PC-9 (cell line): ENCODE data around the gene CD44. TPM values are rescaled to one million over a fixed set of nuclear protein-coding genes. Genes with fewer than 3 reads are reported as not detected.

Experiments used
- BruUV-seq: library from RNA; stranded (reverse); fragments of 400-500 nt; replicated peaks from 2 replicates; lab custom pipeline; 2021; lab: Mats Ljungman, UMichigan
- CTCF ChIA-PET: fragments of 300-600 bp; sonication (Branson Sonifier 250); formaldehyde crosslinking; loops from one replicate; lab custom pipeline; 2022; ENCODE audit warnings: antibody characterized with exemption; lab: Charles Lee
- POLR2A ChIA-PET: fragments of 300-600 bp; sonication (Branson Sonifier 250); formaldehyde crosslinking; loops from one replicate; lab custom pipeline; 2022; ENCODE audit warnings: antibody characterized with exemption; ENCODE audit not compliant: unreplicated experiment; lab: Charles Lee
- DNase-seq, 2 experiments: peaks; one replicate each; pipeline versions ENCODE4 v3.0.0 to v3.0.0-alpha.2; 2015 to 2022; ENCODE audit warnings: mixed read lengths in 1 of 2
- H2AFZ ChIP-seq: fragments of 200-600 bp; sonication (generic); 2 replicates; pipeline ENCODE4 v1.8.1; 2017; ENCODE audit warnings: antibody characterized with exemption
- H3F3A ChIP-seq: fragments of 200-600 bp; sonication (generic); 2 replicates; pipeline ENCODE4 v1.8.1; 2017; ENCODE audit warnings: antibody characterized with exemption, mild to moderate bottlenecking, low read depth; ENCODE audit not compliant: insufficient read depth
- H3K27ac ChIP-seq: fragments of 200-600 bp; sonication (generic); 2 replicates; pipeline ENCODE4 v1.6.1; 2016; ENCODE audit warnings: mixed run types
- H3K27me3 ChIP-seq: fragments of 200-600 bp; sonication (generic); 2 replicates; pipeline ENCODE4 v1.6.1; 2016; ENCODE audit warnings: low read depth, mixed run types; ENCODE audit not compliant: insufficient read depth
- H3K36me3 ChIP-seq: fragments of 200-600 bp; sonication (generic); 2 replicates; pipeline ENCODE4 v1.6.1; 2016; ENCODE audit warnings: low read depth, mixed run types
- H3K4me1 ChIP-seq: fragments of 200-600 bp; sonication (generic); replicated peaks from 2 replicates; pipeline ENCODE4 v1.6.1; 2016; ENCODE audit warnings: mixed run types; ENCODE audit not compliant: insufficient read depth
- H3K4me2 ChIP-seq: fragments of 200-600 bp; sonication (generic); 2 replicates; pipeline ENCODE4 v1.6.1; 2017; ENCODE audit warnings: mixed run types
- H3K4me3 ChIP-seq: fragments of 200-600 bp; sonication (generic); 2 replicates; pipeline ENCODE4 v1.6.1; 2016; ENCODE audit warnings: mixed run types
- H3K79me2 ChIP-seq: fragments of 200-600 bp; sonication (generic); 2 replicates; pipeline ENCODE4 v1.6.1; 2017; ENCODE audit warnings: low read depth, mixed run types
- H3K9me2 ChIP-seq: fragments of 200-600 bp; sonication (generic); 2 replicates; pipeline ENCODE4 v1.8.1; 2017; ENCODE audit warnings: mild to moderate bottlenecking; ENCODE audit not compliant: insufficient read depth
- H3K9me3 ChIP-seq: fragments of 200-600 bp; sonication (generic); 2 replicates; pipeline ENCODE4 v1.8.1; 2016; ENCODE audit warnings: low read depth; ENCODE audit not compliant: insufficient read depth
- H4K20me1 ChIP-seq: fragments of 200-600 bp; sonication (generic); 2 replicates; pipeline ENCODE4 v1.8.1; 2017; ENCODE audit not compliant: insufficient read depth
- CTCF ChIP-seq: fragments of 200-600 bp; sonication (generic); conservative IDR thresholded peaks from 2 replicates; pipeline ENCODE4 v1.6.1; 2017; ENCODE audit warnings: mixed run types, antibody characterized with exemption, mild to moderate bottlenecking, moderate library complexity
- EZH2 ChIP-seq: fragments of 200-600 bp; sonication (generic); IDR thresholded peaks from 2 replicates; pipeline ENCODE4 v1.8.0; 2017; ENCODE audit warnings: antibody characterized with exemption, low read depth
- intact Hi-C: fragments of 100-400 bp; cut with micrococcal nuclease; formaldehyde crosslinking; loops from one replicate; pipeline ENCODE4 v1.10.0; 2022; ENCODE audit not compliant: unreplicated experiment
- total RNA-seq: library from RNA; stranded (reverse); gene quantifications from 2 replicates; pipeline ENCODE4 v1.2.3, GENCODE V29; 2021

The CD44 gene
- total RNA-seq, 1 experiment from 2014 or later: 775 TPM

DNA sequence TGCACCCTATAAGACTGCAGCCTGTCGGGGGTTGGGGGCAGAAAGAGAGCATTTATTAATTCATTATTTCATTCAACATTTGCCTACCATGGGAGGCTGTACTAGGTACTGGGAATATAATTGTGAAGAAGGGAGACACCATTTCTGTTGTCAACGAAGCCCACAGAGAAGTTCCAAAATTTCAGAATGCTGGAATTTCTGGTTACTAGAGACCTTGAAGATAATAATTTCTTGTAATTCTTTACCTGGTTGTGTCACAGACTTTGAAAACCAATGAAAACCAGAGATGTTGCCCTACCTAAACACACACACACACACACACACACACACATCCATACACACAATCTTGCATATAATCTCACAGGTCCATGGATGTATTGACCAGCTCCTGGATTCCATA lies 30.1 kb downstream of the CD44 start:
- ChIA-PET CTCF (no interaction called here), POLR2A (no interaction called here)

GRCh38 chr11:35169754-35170153 lies 30.8 kb downstream of the CD44 start:
- no peak overlapping the region for H3K4me2 ChIP-seq
- H3K9me2 ChIP-seq: no peaks in the 10 kb centered on the region
- H3K27ac ChIP-seq: peak overlapping the region; percentile 92; the same call in 1 of the 2 replicates
- H3K4me3 ChIP-seq: no peak overlapping the region
- H3K36me3 ChIP-seq: peaks cover 78% of the 10 kb centered on the region
- no peak overlapping the region for H2AFZ ChIP-seq
- peaks cover 97% of the 10 kb centered on the region for H3K79me2 ChIP-seq
- BruUV-seq: no TSS peak
- DNase-seq: no peak
- CTCF ChIA-PET: no interaction called here
- POLR2A ChIA-PET: interaction anchor here (0.6 kb wide), 1 partner anchor 27 kb away, joined by 4 read pairs; no protein-coding TSS in a partner anchor
- H3K9me3 ChIP-seq: no peaks in the 10 kb centered on the region
- TF ChIP-seq CTCF: no peak
- TF ChIP-seq EZH2: no peak
- no peaks in the 10 kb centered on the region for H4K20me1 ChIP-seq
- peaks cover 100% of the 10 kb centered on the region for H3K4me1 ChIP-seq
- H3K27me3 ChIP-seq: no peaks in the 10 kb centered on the region
- H3F3A ChIP-seq: peaks cover 99% of the 10 kb centered on the region
- intact Hi-C loops: loop anchor here (5.0 kb wide), 1 partner anchor 223 kb away; no protein-coding TSS in a partner anchor

More for the DNA sequence above, 30.1 kb downstream of the CD44 start:
- peaks cover 100% of the 10 kb centered on the region for H3K4me1 ChIP-seq
- peaks cover 78% of the 10 kb centered on the region for H3K36me3 ChIP-seq
- peak overlapping the region; percentile 94; the same call in 1 of the 2 replicates for H3K27ac ChIP-seq
- no peaks in the 10 kb centered on the region for H3K9me2 ChIP-seq
- no peaks in the 10 kb centered on the region for H3K9me3 ChIP-seq
- H2AFZ ChIP-seq: no peak overlapping the region
- no peak overlapping the region for H3K4me2 ChIP-seq
- peaks cover 97% of the 10 kb centered on the region for H3K79me2 ChIP-seq
- no TSS peak for BruUV-seq
- TF ChIP-seq EZH2 (no peak), CTCF (no peak)
- H3K4me3 ChIP-seq: no peak overlapping the region
- intact Hi-C loops: loop anchor here (5.0 kb wide), 1 partner anchor 223 kb away; no protein-coding TSS in a partner anchor
- H3F3A ChIP-seq: peaks cover 99% of the 10 kb centered on the region
- H4K20me1 ChIP-seq: no peaks in the 10 kb centered on the region
- no peaks in the 10 kb centered on the region for H3K27me3 ChIP-seq
- DNase-seq: no peak

GRCh38 chr11:35170503-35170902 lies 31.5 kb downstream of the CD44 start:
- no TSS peak for BruUV-seq
- Histone ChIP-seq H3K27me3 (no peaks in the 10 kb centered on the region), H3K4me2 (no peak overlapping the region), H3K79me2 (peaks cover 97% of the 10 kb centered on the region), H3K4me3 (no peak overlapping the region), H3K27ac (peak overlapping the region; percentile 92), H3K36me3 (peaks cover 78% of the 10 kb centered on the region), H4K20me1 (no peaks in the 10 kb centered on the region), H3K9me2 (no peaks in the 10 kb centered on the region), H3K4me1 (peaks cover 100% of the 10 kb centered on the region), H3F3A (peaks cover 97% of the 10 kb centered on the region), H2AFZ (no peak overlapping the region), H3K9me3 (no peaks in the 10 kb centered on the region)
- ChIA-PET POLR2A (interaction anchor here (0.6 kb wide), 1 partner anchor 164 kb away, joined by 4 read pairs; no protein-coding TSS in a partner anchor), CTCF (no interaction called here)
- intact Hi-C loops: no loop called here
- TF ChIP-seq CTCF (no peak), EZH2 (no peak)
- no peak for DNase-seq
